Amygdala (tissue), 56 donors: ENCODE results near the gene OIT3.

Experiments used
- DNase-seq, 56 donors: peaks; one replicate each; lab custom pipeline; 2025; lab: John Stamatoyannopoulos, UW

OIT3 gene

DNA sequence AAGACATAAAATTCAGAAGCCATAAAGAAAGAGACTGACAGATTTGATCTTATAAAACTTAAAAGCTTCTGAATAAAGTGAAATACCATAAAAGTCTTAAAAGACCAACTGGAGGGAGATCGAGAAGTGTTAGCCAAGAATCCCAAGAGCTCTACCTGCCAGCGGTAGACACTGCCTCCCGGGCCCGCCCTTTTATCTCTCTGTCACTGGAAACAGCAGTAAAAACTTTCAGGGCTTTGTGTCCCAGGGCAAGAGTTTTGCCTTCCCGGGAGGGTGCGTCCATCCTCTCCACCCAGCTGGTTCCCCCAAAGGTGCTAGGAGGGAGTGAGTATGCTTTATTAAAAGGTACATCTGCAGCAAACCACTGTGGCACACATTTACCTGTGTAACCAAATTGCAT lies 55.2 kb downstream of the OIT3 start:
- DNase-seq = no peak

- DNase-seq = no peak
Observed at GRCh38 chr10:72951760-72952159, 58.2 kb downstream of the OIT3 start.

GRCh38 chr10:72952189-72952588 lies 58.6 kb downstream of the OIT3 start:
- DNase-seq = no peak

DNA sequence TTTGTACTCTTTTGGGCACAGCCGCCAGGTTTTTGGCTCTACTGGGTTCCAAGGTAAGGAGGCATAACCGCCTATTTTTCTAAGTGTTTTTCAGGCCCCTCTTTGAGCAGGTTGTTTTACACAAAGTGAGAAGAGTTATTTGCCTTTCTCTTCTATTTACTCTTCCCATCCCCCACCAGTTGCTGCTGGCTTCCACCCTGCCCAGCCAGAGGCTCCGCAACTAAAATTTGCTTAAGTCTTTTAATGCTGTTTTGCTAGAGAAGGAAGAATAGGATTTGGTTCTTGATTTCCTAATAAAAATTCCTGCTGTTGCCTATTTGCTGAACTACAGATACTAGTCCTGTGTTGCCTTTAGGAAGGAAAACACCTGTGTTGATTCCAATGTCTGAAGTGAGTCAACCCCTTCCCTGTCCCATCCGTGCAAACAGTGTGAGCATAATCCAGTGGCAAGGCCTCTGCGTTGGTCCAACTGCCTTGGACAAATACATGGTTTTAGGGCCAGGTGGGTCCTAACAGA lies 59.2 kb downstream of the OIT3 start:
- no peak for DNase-seq

DNA sequence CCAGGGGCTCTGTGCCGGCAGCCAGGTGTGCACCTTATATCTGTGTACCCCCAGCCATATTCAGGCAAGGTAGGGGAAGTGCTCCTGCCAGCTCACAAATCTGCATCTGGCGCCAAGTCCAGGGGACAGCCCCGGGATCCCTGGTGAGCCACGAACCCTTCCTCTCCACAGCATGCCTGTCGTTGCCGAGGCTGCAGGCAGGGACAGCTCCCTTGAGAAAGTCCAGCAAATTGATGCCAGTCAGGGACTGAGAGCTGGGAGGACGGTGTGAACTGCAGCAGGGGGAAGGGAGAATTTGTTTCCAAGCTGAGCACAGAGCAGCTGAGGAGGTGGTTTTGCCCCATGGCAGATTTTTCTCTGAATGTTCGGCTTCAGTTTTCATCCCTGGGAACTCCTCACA lies 60.1 kb downstream of the OIT3 start:
- no peak for DNase-seq

DNA sequence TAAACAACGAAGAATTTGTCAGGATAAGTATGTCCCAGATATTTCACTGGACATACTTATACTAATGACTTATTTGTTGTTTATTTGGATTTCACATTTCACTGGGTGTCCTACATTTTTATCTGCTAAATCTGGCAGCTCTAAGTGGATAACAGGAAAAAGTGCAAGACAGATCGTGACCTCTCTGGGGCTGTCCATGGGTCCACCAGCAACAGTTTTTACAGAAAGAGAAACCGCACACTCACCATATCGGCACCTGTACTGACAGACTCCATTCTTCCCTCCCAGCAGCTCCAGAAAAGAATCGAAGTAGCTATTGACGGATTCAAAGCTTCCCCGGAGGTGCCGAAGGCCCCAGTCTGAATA lies 60.7 kb downstream of the OIT3 start:
- no peak for DNase-seq

DNA sequence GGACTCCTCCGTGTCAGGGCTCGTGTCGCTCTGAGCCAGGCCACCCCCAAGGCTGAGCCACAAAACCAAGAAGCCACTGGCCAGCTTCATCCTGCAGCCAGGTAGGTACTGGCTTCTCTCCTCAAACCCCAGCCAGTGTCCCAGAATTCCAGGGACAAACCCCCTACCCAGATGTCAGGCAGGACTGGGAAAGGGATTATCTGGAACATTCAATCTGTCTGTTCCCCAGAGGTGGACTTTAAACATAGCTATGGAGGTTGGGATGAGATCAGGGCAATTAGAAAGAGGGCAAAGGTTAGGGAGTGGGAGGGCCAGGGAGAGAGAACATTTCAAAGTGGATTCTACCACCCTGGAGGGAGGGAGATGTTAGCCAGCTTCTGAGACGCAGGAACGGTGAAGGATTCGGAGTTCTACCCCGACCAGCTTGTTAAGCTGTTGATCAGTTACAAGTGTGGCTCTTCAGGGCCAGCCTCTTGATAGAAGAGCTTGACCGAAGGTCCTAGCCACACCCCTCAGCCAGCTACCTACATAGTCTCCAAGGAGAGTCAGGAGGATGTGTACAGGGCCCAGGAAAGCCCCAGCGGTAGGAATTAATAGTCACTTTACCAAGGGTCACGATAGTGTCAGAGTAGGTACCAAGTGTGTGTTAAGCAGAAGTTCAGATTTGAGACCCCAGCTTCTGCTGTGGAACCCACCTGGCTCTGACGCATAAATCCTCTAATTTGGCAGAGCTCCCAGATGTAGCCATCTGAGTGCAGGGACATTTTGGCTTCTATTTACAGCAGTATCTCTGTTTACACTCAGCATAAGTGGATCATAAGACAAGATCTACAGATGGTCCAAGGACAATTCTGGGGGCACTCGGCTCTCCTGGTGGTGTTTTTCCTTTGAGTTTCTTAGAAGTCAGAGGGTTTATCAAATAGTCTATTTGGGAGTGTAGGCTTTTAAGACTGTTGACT lies 61.3 kb downstream of the OIT3 start, which contains the start of gene PLA2G12B:
Gene PLA2G12B (minus strand): TSS at position 211 of the 959 bp plus-strand sequence. CDS start 121 bp downstream, at position 90.
- DNase-seq = no peak

DNA sequence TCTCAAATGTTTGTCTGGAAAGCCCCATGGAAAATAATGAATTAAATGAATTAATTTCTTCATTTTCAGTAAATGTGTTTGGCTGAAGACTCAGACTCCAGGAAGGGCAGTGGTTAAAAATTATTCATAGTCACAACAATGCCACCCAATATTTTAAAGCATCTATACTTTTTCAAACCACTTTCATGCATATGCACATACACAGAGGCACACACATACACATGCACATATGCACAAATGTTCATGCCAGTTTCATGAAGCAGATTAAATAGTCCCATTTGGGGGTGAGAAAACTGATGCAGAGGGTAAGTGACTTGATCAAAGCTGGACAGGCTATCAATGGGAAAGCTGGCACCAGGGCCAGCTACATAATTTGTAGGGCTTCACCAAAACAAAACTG lies 62.5 kb downstream of the OIT3 start:
- no peak for DNase-seq

DNA sequence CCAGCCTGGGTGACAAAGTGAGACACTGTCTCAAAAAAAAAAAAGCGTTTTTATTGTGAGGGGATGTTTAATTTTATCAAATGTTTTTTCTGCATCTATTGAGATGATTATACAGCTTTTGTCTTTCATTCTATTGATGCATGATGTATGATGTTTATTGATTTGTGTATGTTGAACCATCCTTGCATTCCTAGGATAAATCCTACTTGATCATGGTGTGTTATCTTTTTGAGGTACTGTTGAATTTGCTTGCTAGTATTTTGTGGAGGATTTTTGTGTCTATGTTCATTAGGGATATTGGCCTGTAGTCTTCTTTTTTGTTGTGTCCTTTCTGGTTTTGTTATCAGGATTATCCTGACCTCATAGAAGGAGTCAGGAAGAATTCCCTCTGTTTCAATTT lies 83.3 kb downstream of the OIT3 start:
- no peak for DNase-seq

DNA sequence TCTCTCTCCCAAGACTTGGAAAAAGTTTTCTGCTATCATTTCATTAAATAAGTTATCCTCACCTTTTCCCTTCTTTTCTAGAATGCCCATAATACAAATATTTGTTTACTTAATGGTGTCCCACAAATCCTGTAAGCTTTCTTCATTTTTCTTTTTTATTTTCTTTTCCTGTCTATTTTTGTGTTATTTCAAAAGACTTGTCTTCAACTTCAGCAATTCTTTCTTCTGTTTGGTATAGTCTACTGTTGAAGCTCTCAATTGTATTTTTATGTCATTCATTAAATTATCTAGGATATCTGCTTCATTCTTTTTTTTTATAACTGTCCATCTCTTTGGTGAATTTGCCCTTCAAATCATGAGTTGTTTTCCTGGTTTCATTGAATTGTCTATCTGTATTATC lies 86.2 kb downstream of the OIT3 start:
- DNase-seq = no peak

DNA sequence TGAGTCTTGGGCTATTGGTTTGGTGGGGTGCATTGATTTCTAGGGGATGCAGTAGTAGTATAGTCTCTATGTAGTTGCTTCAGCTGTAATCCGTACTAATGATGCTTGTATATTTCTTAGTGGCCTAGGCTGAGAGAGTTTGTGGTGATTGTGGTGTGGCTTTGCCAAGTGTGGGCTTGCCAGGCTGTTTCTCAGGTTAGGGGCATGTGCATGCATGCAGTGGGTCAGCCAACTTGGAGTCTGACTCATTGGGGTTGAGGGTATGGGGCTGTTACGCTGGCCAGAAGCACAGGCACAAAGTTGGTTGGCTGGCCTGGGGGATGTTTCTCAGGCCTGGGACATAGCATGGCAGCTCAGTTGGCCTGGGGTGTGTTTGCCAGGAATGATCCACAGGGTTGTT lies 86.8 kb downstream of the OIT3 start:
- DNase-seq = no peak

- DNase-seq = no peak
Observed at GRCh38 chr10:72981028-72981881, 87.7 kb downstream of the OIT3 start.

- DNase-seq = no peak
Observed at GRCh38 chr10:72981882-72982529, 88.5 kb downstream of the OIT3 start.
